DND-41 (cell line): ENCODE measurements around the gene STON2.

Experiments
- ATAC-seq: fragments of 200-7000 bp; cut with Tn5 transposase; 3 replicates; pipeline ENCODE4 v1.9.1; 2021; ENCODE audit warnings: low read depth; ENCODE audit not compliant: insufficient read depth
- DNase-seq: peaks from one replicate; pipeline ENCODE4 v3.0.0-alpha.2; 2020
- H2AFZ ChIP-seq: 2 replicates; pipeline ENCODE4 v1.6.0; 2012; ENCODE audit warnings: low read depth, low read length
- H3K27ac ChIP-seq: 2 replicates; pipeline ENCODE4 v1.5.1; 2012; ENCODE audit warnings: low read length, inconsistent platforms
- H3K27me3 ChIP-seq: fragments of 200-600 bp; sonication (generic); 2 replicates; pipeline ENCODE4 v1.6.0; 2012; ENCODE audit warnings: low read length, mild to moderate bottlenecking, inconsistent platforms; ENCODE audit not compliant: insufficient read depth, poor library complexity
- H3K36me3 ChIP-seq: 2 replicates; pipeline ENCODE4 v1.5.1; 2012; ENCODE audit warnings: low read length, inconsistent platforms; ENCODE audit not compliant: insufficient read depth
- H3K4me1 ChIP-seq: 2 replicates; pipeline ENCODE4 v1.5.1; 2012; ENCODE audit warnings: mild to moderate bottlenecking, low read length; ENCODE audit not compliant: insufficient read depth
- H3K4me2 ChIP-seq: 2 replicates; pipeline ENCODE4 v1.6.0; 2012; ENCODE audit warnings: mild to moderate bottlenecking, moderate library complexity, low read length, inconsistent platforms; ENCODE audit not compliant: insufficient read depth
- H3K4me3 ChIP-seq, 2 experiments: fragments of 200-600 bp in 1 of 2; shearing (Covaris generic) in 1 of 2; 2 replicates each; pipeline ENCODE4 v1.5.1; 2012 to 2016; ENCODE audit warnings: inconsistent platforms in 2 of 2, low read length in 2 of 2, mild to moderate bottlenecking in 2 of 2, low read depth in 1 of 2, moderate library complexity in 1 of 2
- H3K79me2 ChIP-seq: 2 replicates; pipeline ENCODE4 v1.6.0; 2012; ENCODE audit warnings: low read length, inconsistent platforms; ENCODE audit not compliant: insufficient read depth
- H3K9ac ChIP-seq: 2 replicates; pipeline ENCODE4 v1.6.0; 2012; ENCODE audit warnings: low read depth, mild to moderate bottlenecking, inconsistent platforms, low read length, moderate library complexity
- H3K9me3 ChIP-seq: 2 replicates; pipeline ENCODE4 v1.5.1; 2012; ENCODE audit warnings: low read length, moderate library complexity, mild to moderate bottlenecking, inconsistent platforms; ENCODE audit not compliant: insufficient read depth, severe bottlenecking
- H4K20me1 ChIP-seq: 2 replicates; pipeline ENCODE4 v1.6.0; 2012; ENCODE audit warnings: low read length; ENCODE audit not compliant: insufficient read depth
- EZH2 ChIP-seq: IDR thresholded peaks from 3 replicates; pipeline ENCODE4 v1.6.1; 2012; ENCODE audit warnings: borderline replicate concordance, low read depth, mild to moderate bottlenecking, moderate library complexity, low read length, inconsistent platforms; ENCODE audit not compliant: severe bottlenecking
- TF ChIP-seq, protein P1 (sequence below): IDR thresholded peaks from 2 replicates; pipeline ENCODE4 v1.5.1; 2012; ENCODE audit warnings: borderline replicate concordance, low read length, moderate library complexity, mild to moderate bottlenecking; ENCODE audit not compliant: poor library complexity, severe bottlenecking; ENCODE audit errors: extremely low read depth

Gene STON2

DNA sequence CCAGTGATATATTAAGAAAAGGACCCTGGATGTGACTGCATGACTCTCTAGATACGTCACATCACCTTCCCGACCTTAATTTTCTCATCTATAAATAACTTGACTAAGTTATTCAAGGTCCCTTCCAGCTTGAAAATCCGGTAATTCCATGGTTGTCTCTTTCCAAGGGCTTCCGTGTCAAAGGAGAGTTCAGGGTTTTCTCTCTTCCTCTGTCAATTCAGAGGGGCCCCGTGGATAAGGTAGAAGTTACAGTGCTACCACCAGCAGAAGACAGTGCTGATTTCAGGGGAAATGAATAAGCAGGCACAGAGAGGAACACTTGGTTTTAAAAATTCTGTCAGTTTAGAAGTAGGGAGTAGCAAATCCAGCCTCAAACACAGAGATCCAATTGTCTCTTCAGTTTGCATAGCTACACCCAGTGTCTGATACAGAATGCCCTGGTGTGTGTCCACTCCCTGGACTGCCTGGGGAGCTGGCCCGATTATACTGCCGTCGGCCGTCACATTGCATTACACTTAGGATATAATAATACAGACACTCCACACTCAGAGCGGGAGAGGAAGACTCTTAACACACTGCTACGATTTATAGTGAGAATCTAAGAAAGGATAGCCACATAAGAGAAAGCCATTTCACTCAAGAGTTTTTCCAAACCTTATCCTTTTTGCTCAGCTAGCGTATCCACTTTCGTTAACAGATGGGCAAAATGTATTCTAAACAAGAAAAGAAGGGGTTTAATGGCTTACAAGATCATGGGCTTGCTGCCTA is 124.6 kb downstream of the STON2 start:
- Histone ChIP-seq H3K27ac (no peak overlapping the region), H2AFZ (no peak overlapping the region), H3K9me3 (no peaks in the 10 kb centered on the region), H3K4me1 (no peaks in the 10 kb centered on the region), H4K20me1 (no peaks in the 10 kb centered on the region), H3K4me3 (no peak overlapping the region), H3K27me3 (no peaks in the 10 kb centered on the region), H3K4me2 (no peak overlapping the region), H3K79me2 (no peaks in the 10 kb centered on the region), H3K36me3 (no peaks in the 10 kb centered on the region), H3K9ac (no peak overlapping the region)
- TF ChIP-seq, protein P1, sequence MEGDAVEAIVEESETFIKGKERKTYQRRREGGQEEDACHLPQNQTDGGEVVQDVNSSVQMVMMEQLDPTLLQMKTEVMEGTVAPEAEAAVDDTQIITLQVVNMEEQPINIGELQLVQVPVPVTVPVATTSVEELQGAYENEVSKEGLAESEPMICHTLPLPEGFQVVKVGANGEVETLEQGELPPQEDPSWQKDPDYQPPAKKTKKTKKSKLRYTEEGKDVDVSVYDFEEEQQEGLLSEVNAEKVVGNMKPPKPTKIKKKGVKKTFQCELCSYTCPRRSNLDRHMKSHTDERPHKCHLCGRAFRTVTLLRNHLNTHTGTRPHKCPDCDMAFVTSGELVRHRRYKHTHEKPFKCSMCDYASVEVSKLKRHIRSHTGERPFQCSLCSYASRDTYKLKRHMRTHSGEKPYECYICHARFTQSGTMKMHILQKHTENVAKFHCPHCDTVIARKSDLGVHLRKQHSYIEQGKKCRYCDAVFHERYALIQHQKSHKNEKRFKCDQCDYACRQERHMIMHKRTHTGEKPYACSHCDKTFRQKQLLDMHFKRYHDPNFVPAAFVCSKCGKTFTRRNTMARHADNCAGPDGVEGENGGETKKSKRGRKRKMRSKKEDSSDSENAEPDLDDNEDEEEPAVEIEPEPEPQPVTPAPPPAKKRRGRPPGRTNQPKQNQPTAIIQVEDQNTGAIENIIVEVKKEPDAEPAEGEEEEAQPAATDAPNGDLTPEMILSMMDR = no peak
- no peak for TF ChIP-seq EZH2
- ATAC-seq = no peak
- DNase-seq = no peak

DNA sequence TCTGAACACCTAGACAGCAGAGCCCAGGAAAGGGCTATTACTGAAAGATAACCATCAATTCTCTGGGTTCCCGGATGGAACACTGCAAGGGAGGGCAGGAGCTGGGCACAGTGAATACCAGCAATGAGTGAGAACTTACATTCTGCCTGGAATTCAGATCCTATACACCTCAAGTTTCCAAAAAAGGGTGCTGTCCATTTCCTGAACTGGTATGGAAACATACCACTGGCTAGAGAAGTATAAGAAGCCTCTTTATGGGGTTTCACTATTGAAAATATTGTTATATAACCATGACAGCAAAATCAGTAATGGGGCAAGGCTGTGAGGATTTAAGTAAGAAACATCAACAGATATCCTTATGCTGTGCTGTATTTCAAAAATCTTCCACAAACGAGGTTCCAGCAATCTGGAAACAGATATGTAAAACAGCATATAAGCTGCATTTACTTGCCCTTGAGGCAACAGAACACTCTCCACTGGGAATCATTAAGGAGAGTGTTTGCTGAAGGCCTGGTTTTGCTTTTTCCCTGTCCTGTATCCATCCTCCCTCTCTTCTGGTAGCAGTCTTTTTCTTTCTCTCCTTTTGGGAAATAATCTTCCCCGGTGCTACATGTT is 126.1 kb downstream of the STON2 start:
- H3K4me3 ChIP-seq = no peak overlapping the region
- no peaks in the 10 kb centered on the region for H3K9me3 ChIP-seq
- H3K79me2 ChIP-seq = no peaks in the 10 kb centered on the region
- H3K27ac ChIP-seq = no peak overlapping the region
- no peak for TF ChIP-seq EZH2
- TF ChIP-seq, protein P1 = no peak
- ATAC-seq (no peak), DNase-seq (no peak)
- no peaks in the 10 kb centered on the region for H3K36me3 ChIP-seq
- H4K20me1 ChIP-seq = no peaks in the 10 kb centered on the region
- H3K4me1 ChIP-seq = peaks cover 7% of the 10 kb centered on the region
- H3K9ac ChIP-seq = no peak overlapping the region
- H3K27me3 ChIP-seq = no peaks in the 10 kb centered on the region
- H3K4me2 ChIP-seq = no peak overlapping the region
- no peak overlapping the region for H2AFZ ChIP-seq

DNA sequence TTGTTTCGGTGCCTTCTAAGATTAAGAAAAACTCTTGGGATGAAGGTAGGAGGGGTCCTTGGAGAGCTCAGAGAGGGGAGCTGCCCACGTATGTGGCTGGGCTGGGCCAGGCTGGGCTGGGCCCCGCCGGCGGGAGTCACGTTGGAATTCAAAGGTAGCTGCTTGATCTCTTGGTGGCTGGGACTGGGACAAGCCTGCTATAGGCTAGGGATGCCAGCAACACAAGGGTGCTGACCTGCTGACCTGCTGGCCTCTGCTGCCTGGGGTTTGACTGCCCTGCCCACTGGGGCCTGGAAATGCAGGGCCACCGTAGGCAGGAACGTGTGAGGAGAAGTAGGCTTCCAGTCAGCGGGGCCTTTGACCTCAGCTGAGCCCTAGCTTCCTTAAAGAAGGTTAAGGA is 126.6 kb downstream of the STON2 start:
- TF ChIP-seq, protein P1 = no peak
- TF ChIP-seq EZH2 = no peak
- Histone ChIP-seq H3K27ac (no peak overlapping the region), H3K9ac (no peak overlapping the region), H3K27me3 (no peaks in the 10 kb centered on the region), H3K36me3 (no peaks in the 10 kb centered on the region), H3K4me2 (no peak overlapping the region), H3K4me1 (peaks cover 13% of the 10 kb centered on the region), H2AFZ (no peak overlapping the region), H4K20me1 (no peaks in the 10 kb centered on the region), H3K79me2 (no peaks in the 10 kb centered on the region), H3K9me3 (no peaks in the 10 kb centered on the region), H3K4me3 (no peak overlapping the region)
- ATAC-seq (no peak), DNase-seq (no peak)

DNA sequence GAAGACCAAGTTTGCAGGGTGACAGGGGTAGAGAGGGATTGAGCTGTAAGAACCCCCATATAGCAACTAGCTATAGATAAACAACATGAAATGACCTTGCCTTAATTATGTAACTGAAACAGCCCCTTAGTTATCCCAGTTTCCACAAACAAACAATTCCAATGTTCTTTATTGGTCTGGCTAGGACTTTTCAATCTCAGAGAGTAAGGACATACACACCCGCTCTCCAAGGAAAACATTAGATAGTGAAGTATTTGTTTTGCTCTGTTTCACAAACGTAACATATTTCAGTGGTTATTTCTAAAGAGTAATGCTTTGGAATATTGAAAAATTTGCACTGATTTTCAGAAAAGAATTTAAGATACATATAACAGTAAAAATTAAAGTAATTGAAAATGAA is 127.8 kb downstream of the STON2 start:
- Histone ChIP-seq H3K27me3 (no peaks in the 10 kb centered on the region), H4K20me1 (no peaks in the 10 kb centered on the region), H2AFZ (no peak overlapping the region), H3K4me2 (no peak overlapping the region), H3K9me3 (no peaks in the 10 kb centered on the region), H3K9ac (no peak overlapping the region), H3K4me3 (no peak overlapping the region), H3K27ac (no peak overlapping the region), H3K79me2 (no peaks in the 10 kb centered on the region), H3K36me3 (no peaks in the 10 kb centered on the region), H3K4me1 (peaks cover 25% of the 10 kb centered on the region)
- ATAC-seq (no peak), DNase-seq (no peak)
- no peak for TF ChIP-seq EZH2
- TF ChIP-seq, protein P1 = no peak
